Ishikawa (cell line): ENCODE results near the gene DENND4A.

ENCODE experiments used
- CEBPB ChIP-seq: IDR thresholded peaks from 2 replicates; pipeline ENCODE4 v1.6.1; 2012
- FOXM1 ChIP-seq: IDR thresholded peaks from 2 replicates; pipeline ENCODE4 v1.6.1; 2012; ENCODE audit warnings: low read depth, borderline replicate concordance
- ZBTB7A ChIP-seq: IDR thresholded peaks from 2 replicates; pipeline ENCODE4 v1.6.1; 2012; ENCODE audit warnings: low read depth
- TF ChIP-seq, protein P1 (sequence below): IDR thresholded peaks from 2 replicates; pipeline ENCODE4 v1.6.1; 2012

DNA sequence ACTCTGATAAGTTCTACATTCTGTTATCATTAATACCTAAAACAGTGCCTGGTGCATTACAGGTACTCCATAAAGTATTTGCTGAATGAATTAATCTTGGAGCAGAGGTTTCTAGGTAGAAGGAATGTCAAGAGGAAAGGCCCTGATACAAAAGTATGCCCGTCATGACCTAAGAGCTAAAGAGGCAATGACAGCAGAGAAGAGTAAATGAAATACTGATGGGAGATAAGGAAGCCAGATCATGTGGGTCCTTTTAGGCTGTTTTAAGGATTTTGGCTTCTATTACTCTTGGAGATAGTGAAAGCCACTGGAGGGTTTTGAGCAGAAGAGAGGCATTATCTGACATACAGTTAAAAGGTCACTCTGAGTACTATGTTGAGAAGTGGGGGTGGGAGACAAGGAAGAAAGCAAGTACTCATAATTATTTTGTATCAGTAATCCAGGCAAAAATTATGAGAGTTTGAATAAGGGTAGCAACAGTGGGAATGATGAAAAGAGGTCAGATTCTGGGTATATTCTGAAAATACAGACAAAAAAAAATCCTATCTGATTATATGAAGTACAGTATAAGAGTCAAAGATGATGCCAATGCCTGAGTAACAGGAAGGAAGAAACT lies 48.3 kb downstream of the DENND4A start:
- no peak for TF ChIP-seq ZBTB7A
- TF ChIP-seq, protein P1, sequence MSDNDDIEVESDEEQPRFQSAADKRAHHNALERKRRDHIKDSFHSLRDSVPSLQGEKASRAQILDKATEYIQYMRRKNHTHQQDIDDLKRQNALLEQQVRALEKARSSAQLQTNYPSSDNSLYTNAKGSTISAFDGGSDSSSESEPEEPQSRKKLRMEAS: no peak
- no peak for TF ChIP-seq CEBPB
- no peak for TF ChIP-seq FOXM1
